ENCODE measurements around the gene LHX4.

The LHX4 gene

GRCh38 chr1:180228648-180229482, 1.2 kb upstream of the LHX4 start:
- DNase-seq = no peak

- DNase-seq = no peak
Observed at GRCh38 chr1:180230416-180230790, 339 bp downstream of the LHX4 start.

GRCh38 chr1:180230791-180231505, 884 bp downstream of the LHX4 start:
- no peak for DNase-seq

GRCh38 chr1:180231506-180231921, 1.4 kb downstream of the LHX4 start:
- DNase-seq = no peak

- DNase-seq = no peak
Observed at GRCh38 chr1:180231936-180232335, 1.9 kb downstream of the LHX4 start.

- DNase-seq = no peak
Observed at GRCh38 chr1:180232521-180233043, 2.5 kb downstream of the LHX4 start.

GRCh38 chr1:180233191-180234011, 3.3 kb downstream of the LHX4 start:
- no peak for DNase-seq

- DNase-seq = no peak
Observed at GRCh38 chr1:180234369-180235076, 4.5 kb downstream of the LHX4 start.

GRCh38 chr1:180235077-180235501, 5.0 kb downstream of the LHX4 start:
- no peak for DNase-seq

GRCh38 chr1:180235502-180236239, 5.6 kb downstream of the LHX4 start:
- no peak for DNase-seq

GRCh38 chr1:180236698-180237509, 6.8 kb downstream of the LHX4 start:
- DNase-seq = no peak

GRCh38 chr1:180237869-180238476, 7.9 kb downstream of the LHX4 start:
- DNase-seq = no peak

GRCh38 chr1:180238675-180239074, 8.6 kb downstream of the LHX4 start:
- no peak for DNase-seq

- DNase-seq = no peak
Observed at GRCh38 chr1:180239145-180240096, 9.4 kb downstream of the LHX4 start.

- DNase-seq = no peak
Observed at GRCh38 chr1:180241716-180242544, 11.9 kb downstream of the LHX4 start.

- DNase-seq = no peak
Observed at GRCh38 chr1:180243517-180244221, 13.6 kb downstream of the LHX4 start.

GRCh38 chr1:180244840-180245239, 14.8 kb downstream of the LHX4 start:
- DNase-seq = no peak

- no peak for DNase-seq
Observed at GRCh38 chr1:180246579-180246978, 16.5 kb downstream of the LHX4 start.
